ENCODE data around the gene PRR36. TPM values are rescaled to one million over a fixed set of nuclear protein-coding genes. Genes with fewer than 3 reads are reported as not detected.

The PRR36 gene
- total RNA-seq, 2 experiments from 2014 or later: 0.25 to 0.30 TPM

GRCh38 chr19:7888145-7888825, 14.1 kb upstream of the PRR36 start, which contains the start of gene LRRC8E:
LRRC8E (plus strand) TSS chr19:7888510; CDS start chr19:7895604, 7,094 bp downstream.
- no peaks in the 10 kb centered on the region for H3K36me3 ChIP-seq (ENCODE audit: insufficient read depth, low read length)
- Mint-ChIP-seq H3K36me3 (ENCODE audit: low read depth) (no peaks in the 10 kb centered on the region), H3K9me3 (no peaks in the 10 kb centered on the region), H3K4me3 (no peak within 1 kb of the TSS), H3K27me3 (peaks cover 14% of the 10 kb centered on the region), H3K4me1 (ENCODE audit: low read depth) (no peaks in the 10 kb centered on the region), H3K27ac (no peak within 1 kb of the TSS)
- peaks cover 0 to 4% of the 10 kb centered on the region in 2 experiments for H3K9me3 ChIP-seq (ENCODE audit: control insufficient read depth in 1 of 2, insufficient read depth in 1 of 2, low read length in 2 of 2)
- H3K4me1 ChIP-seq (ENCODE audit: insufficient read depth, low read length): peaks cover 9% of the 10 kb centered on the region
- TF ChIP-seq CTCF (IDR thresholded peaks at IDR 0.05): no peak
- ChIA-PET CTCF (no interaction called here), POLR2A (no interaction called here)
- DNase-seq: peak in 6 of 14 experiments; percentile 35 to 53 (median 50)
- no peak within 1 kb of the TSS for H3K27ac ChIP-seq (ENCODE audit: low read depth in 1 of 2, low read length in 2 of 2)
- ATAC-seq (ENCODE audit: poor library complexity): peak; percentile 61
- intact Hi-C loops (cut with DNase I, micrococcal nuclease): no loop called here
- H3K27me3 ChIP-seq (ENCODE audit: control insufficient read depth in 1 of 2, insufficient read depth in 2 of 2, low read length in 2 of 2): peaks cover 16 to 18% of the 10 kb centered on the region in 2 experiments
- H3K4me3 ChIP-seq (ENCODE audit: low read length): no peak within 1 kb of the TSS

- no peak overlapping the region for H3K4me3 Mint-ChIP-seq
- Histone ChIP-seq H3K9me3 (ENCODE audit: control insufficient read depth in 1 of 2, insufficient read depth in 1 of 2, low read length in 2 of 2) (peaks cover 0 to 4% of the 10 kb centered on the region in 2 experiments), H3K4me1 (ENCODE audit: insufficient read depth, low read length) (peaks cover 9% of the 10 kb centered on the region), H3K27ac (ENCODE audit: low read depth in 1 of 2, low read length in 2 of 2) (no peak overlapping the region), H3K4me3 (ENCODE audit: low read length) (no peak overlapping the region), H3K27me3 (ENCODE audit: control insufficient read depth in 1 of 2, insufficient read depth in 2 of 2, low read length in 2 of 2) (peaks cover 16 to 18% of the 10 kb centered on the region in 2 experiments), H3K36me3 (ENCODE audit: insufficient read depth, low read length) (no peaks in the 10 kb centered on the region)
- H3K27me3 Mint-ChIP-seq: peaks cover 14% of the 10 kb centered on the region
- no peak for DNase-seq
- CTCF ChIA-PET: no interaction called here
- POLR2A ChIA-PET: no interaction called here
- no peaks in the 10 kb centered on the region for H3K36me3 Mint-ChIP-seq (ENCODE audit: low read depth)
- no peaks in the 10 kb centered on the region for H3K9me3 Mint-ChIP-seq
- intact Hi-C loops (cut with DNase I, micrococcal nuclease): no loop called here
- ATAC-seq (ENCODE audit: poor library complexity): no peak
- no peaks in the 10 kb centered on the region for H3K4me1 Mint-ChIP-seq (ENCODE audit: low read depth)
- no peak for TF ChIP-seq CTCF (IDR thresholded peaks at IDR 0.05)
- H3K27ac Mint-ChIP-seq: no peak overlapping the region
Measured at GRCh38 chr19:7887408-7888144, 13.4 kb upstream of the PRR36 start.

- H3K36me3 ChIP-seq (ENCODE audit: insufficient read depth, low read length): no peaks in the 10 kb centered on the region
- H3K9me3 ChIP-seq (ENCODE audit: control insufficient read depth in 1 of 2, insufficient read depth in 1 of 2, low read length in 2 of 2): peaks cover 0 to 4% of the 10 kb centered on the region in 2 experiments
- intact Hi-C loops (cut with DNase I, micrococcal nuclease): no loop called here
- ChIA-PET POLR2A (no interaction called here), CTCF (interaction anchor here (1.3 to 2.2 kb wide), 2 partner anchors 9 to 17 kb away, joined by 3 to 8 read pairs; no protein-coding TSS in a partner anchor)
- Mint-ChIP-seq H3K36me3 (ENCODE audit: low read depth) (no peaks in the 10 kb centered on the region), H3K9me3 (no peaks in the 10 kb centered on the region), H3K4me1 (ENCODE audit: low read depth) (no peaks in the 10 kb centered on the region), H3K27ac (no peak overlapping the region), H3K4me3 (no peak overlapping the region), H3K27me3 (peaks cover 10% of the 10 kb centered on the region)
- TF ChIP-seq CTCF (IDR thresholded peaks at IDR 0.05): no peak
- peaks cover 16 to 18% of the 10 kb centered on the region in 2 experiments for H3K27me3 ChIP-seq (ENCODE audit: control insufficient read depth in 1 of 2, insufficient read depth in 2 of 2, low read length in 2 of 2)
- DNase-seq (no peak), ATAC-seq (ENCODE audit: poor library complexity) (no peak)
- H3K27ac ChIP-seq (ENCODE audit: low read depth in 1 of 2, low read length in 2 of 2): no peak overlapping the region
- no peak overlapping the region for H3K4me3 ChIP-seq (ENCODE audit: low read length)
- peaks cover 9% of the 10 kb centered on the region for H3K4me1 ChIP-seq (ENCODE audit: insufficient read depth, low read length)
Measured at GRCh38 chr19:7885818-7886217, 11.6 kb upstream of the PRR36 start.

Measured in CD4-positive, alpha-beta T cell (primary cell).